Measurements from ENCODE around the gene NDUFAF4. TPM values are rescaled to one million over a fixed set of nuclear protein-coding genes. Genes with fewer than 3 reads are reported as not detected.

Gene NDUFAF4
- total and polyA plus RNA-seq, 2 experiments from 2014 or later: 19.5 to 79.3 TPM

GRCh38 chr6:96926425-96926824, 28.7 kb upstream of the NDUFAF4 start:
- Histone ChIP-seq H3K4me1 (ENCODE audit: low read depth) (no peaks in the 10 kb centered on the region), H3K27me3 (peaks cover 32% of the 10 kb centered on the region), H3K9me3 (ENCODE audit: low read depth) (no peaks in the 10 kb centered on the region), H3K4me3 (no peak overlapping the region), H3K36me3 (no peaks in the 10 kb centered on the region), H3K27ac (no peak overlapping the region)
- TF ChIP-seq, protein P1, sequence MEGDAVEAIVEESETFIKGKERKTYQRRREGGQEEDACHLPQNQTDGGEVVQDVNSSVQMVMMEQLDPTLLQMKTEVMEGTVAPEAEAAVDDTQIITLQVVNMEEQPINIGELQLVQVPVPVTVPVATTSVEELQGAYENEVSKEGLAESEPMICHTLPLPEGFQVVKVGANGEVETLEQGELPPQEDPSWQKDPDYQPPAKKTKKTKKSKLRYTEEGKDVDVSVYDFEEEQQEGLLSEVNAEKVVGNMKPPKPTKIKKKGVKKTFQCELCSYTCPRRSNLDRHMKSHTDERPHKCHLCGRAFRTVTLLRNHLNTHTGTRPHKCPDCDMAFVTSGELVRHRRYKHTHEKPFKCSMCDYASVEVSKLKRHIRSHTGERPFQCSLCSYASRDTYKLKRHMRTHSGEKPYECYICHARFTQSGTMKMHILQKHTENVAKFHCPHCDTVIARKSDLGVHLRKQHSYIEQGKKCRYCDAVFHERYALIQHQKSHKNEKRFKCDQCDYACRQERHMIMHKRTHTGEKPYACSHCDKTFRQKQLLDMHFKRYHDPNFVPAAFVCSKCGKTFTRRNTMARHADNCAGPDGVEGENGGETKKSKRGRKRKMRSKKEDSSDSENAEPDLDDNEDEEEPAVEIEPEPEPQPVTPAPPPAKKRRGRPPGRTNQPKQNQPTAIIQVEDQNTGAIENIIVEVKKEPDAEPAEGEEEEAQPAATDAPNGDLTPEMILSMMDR (IDR thresholded peaks at IDR 0.05; ENCODE audit: low read depth, low read length): no peak
- DNase-seq (ENCODE audit: low read depth in 1 of 2, low spot score in 1 of 2): no peak

DNA sequence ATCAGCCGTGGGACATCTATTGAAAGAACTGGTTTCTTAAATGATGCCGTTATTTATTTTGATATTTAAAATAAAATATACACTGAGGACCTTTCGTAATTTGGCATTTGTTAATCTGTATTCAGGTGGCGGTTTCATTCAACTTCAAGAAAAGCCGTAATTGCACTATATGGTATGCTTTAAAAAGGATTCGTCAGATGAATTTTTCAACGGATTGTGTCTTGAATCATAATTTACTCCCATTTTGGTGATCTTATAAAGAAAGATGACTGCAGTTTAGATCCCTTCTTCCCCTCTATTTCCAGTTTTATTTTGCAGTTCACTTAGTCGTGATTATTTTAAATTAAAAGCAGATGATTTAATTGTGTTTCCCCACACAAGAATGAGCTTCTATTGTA, 27.6 kb upstream of the NDUFAF4 start:
- H3K36me3 ChIP-seq: no peaks in the 10 kb centered on the region
- H3K4me3 ChIP-seq: peak overlapping the region; percentile 47
- no peak for DNase-seq (ENCODE audit: low read depth in 1 of 2, low spot score in 1 of 2)
- H3K4me1 ChIP-seq (ENCODE audit: low read depth): no peaks in the 10 kb centered on the region
- no peaks in the 10 kb centered on the region for H3K9me3 ChIP-seq (ENCODE audit: low read depth)
- H3K27me3 ChIP-seq: peaks cover 32% of the 10 kb centered on the region
- TF ChIP-seq, protein P1 (IDR thresholded peaks at IDR 0.05; ENCODE audit: low read depth, low read length): no peak
- no peak overlapping the region for H3K27ac ChIP-seq

DNA sequence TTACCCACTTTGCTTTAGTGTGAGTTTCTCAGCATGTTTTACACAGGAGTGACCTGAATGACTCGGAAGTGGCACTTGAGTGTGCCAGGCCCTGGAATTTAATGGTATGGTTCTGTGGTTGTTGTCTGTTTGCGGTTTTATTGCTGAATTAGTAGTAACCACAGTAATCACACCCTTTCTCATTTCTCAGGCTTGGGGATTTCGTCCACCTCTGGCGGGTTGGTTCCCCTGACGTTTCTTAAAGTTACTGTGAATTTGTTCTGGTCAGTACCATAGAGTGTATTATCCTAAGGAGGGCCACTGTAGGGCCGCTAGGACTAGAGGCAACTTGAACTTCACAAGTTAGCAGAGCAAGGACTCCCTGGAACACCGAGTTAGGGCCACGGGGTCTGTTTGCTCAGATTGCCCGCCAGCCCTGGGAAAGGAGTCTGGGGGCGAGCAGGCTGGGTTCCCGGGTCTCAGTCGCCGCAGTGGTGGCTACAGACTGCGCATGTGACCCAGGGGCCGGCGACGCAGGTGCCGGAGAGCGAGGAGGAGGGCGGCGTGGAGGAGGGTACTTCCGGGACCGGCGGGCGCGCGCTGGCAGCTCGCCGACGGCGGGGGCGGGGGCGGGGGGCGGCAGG, 26.3 kb upstream of the NDUFAF4 start:
- H3K27me3 ChIP-seq: peaks cover 23% of the 10 kb centered on the region
- TF ChIP-seq, protein P1 (IDR thresholded peaks at IDR 0.05; ENCODE audit: low read depth, low read length): no peak
- peak overlapping the region; percentile 47 for H3K4me3 ChIP-seq
- H3K36me3 ChIP-seq: no peaks in the 10 kb centered on the region
- H3K9me3 ChIP-seq (ENCODE audit: low read depth): no peaks in the 10 kb centered on the region
- H3K27ac ChIP-seq: peak overlapping the region; percentile 36
- peak; percentile 0 to 5 for DNase-seq (ENCODE audit: low read depth in 1 of 2, low spot score in 1 of 2)
- H3K4me1 ChIP-seq (ENCODE audit: low read depth): no peaks in the 10 kb centered on the region

DNA sequence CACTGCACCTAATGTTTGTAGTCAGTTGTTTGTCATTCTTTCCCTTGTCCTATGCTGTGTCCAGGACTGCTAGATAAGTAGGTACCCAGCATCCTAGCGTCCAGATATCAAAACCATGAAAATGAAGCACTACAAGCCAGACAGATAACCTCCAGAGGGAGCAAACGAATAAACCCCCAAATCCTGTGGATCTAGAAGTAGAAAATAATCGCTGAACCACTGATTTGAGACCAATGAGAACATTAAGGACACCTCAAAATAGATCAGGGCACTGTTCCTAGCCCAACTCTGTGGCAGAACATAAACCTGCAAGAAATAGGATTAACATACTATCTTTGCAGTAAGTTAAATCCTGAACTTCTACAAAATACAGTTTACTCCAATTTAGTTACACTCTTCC, 25.7 kb upstream of the NDUFAF4 start:
- H3K27me3 ChIP-seq: peaks cover 18% of the 10 kb centered on the region
- no peaks in the 10 kb centered on the region for H3K9me3 ChIP-seq (ENCODE audit: low read depth)
- DNase-seq (ENCODE audit: low read depth in 1 of 2, low spot score in 1 of 2): no peak
- H3K36me3 ChIP-seq: no peaks in the 10 kb centered on the region
- TF ChIP-seq, protein P1 (IDR thresholded peaks at IDR 0.05; ENCODE audit: low read depth, low read length): no peak
- no peaks in the 10 kb centered on the region for H3K4me1 ChIP-seq (ENCODE audit: low read depth)
- no peak overlapping the region for H3K4me3 ChIP-seq
- peak overlapping the region; percentile 36 for H3K27ac ChIP-seq

- Histone ChIP-seq H3K27ac (no peak overlapping the region), H3K4me3 (no peak overlapping the region), H3K9me3 (ENCODE audit: low read depth) (no peaks in the 10 kb centered on the region), H3K4me1 (ENCODE audit: low read depth) (no peaks in the 10 kb centered on the region), H3K36me3 (no peaks in the 10 kb centered on the region), H3K27me3 (no peaks in the 10 kb centered on the region)
- DNase-seq (ENCODE audit: low read depth in 1 of 2, low spot score in 1 of 2): no peak
- TF ChIP-seq, protein P1 (IDR thresholded peaks at IDR 0.05; ENCODE audit: low read depth, low read length): no peak
Observed at GRCh38 chr6:96917098-96917497, 19.4 kb upstream of the NDUFAF4 start.

Measured in cardiac muscle cell (in vitro differentiated cells and primary cell).